SK-N-MC (cell line): ENCODE results near the gene LTO1.

Experiments used
- EZH2 ChIP-seq: fragments of 200-600 bp; sonication (generic); IDR thresholded peaks from one replicate; pipeline ENCODE4 v1.6.1; 2017; ENCODE audit warnings: antibody characterized with exemption
- POLR2AphosphoS5 ChIP-seq: IDR thresholded peaks from 2 replicates; pipeline ENCODE4 v1.6.1; 2012; ENCODE audit warnings: mild to moderate bottlenecking, low read depth, low read length, borderline replicate concordance

- TF ChIP-seq POLR2AphosphoS5 = no peak
- TF ChIP-seq EZH2 = no peak
These were observed 37.0 kb upstream of the LTO1 start for GRCh38 chr11:69711822-69712801.
